ENCODE measurements around the gene EIF5A.
A peak's percentile ranks its signal among the peaks of the same experiment; 100 is the strongest.

- TF ChIP-seq CTCF (IDR thresholded peaks at IDR 0.05) (no peak), POLR2A (IDR thresholded peaks at IDR 0.05) (peak; percentile 89)
These were observed at the start of gene EIF5A for GRCh38 chr17:7306911-7307685.
